ENCODE results near the gene GDPD4. TPM values are rescaled to one million over a fixed set of nuclear protein-coding genes. Genes with fewer than 3 reads are reported as not detected.
A peak's percentile ranks its signal among the peaks of the same experiment; 100 is the strongest.

GDPD4 gene
- total and polyA plus RNA-seq, 12 donors: not detected

DNA sequence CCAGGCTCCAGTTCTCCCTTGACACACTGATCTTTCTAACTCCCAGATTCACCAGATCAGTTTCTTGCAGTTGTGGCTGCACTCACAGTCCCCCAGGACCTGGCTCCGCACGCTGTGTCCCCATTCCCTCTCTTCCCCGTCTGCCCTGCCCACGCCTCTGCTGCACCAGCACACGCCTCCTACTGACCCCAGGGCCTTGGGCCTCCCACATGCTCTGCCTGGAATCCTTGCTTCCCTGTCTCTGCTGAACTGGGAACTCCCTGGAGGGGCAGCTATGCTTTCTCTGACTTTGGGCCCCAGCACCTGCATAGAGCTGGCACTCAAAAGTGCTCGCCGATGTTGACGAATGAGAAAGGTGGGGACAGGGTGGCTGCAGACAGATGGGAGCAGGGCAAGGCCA lies 104.5 kb downstream of the GDPD4 start:
- Histone ChIP-seq H3K36me3 (no peaks in the 10 kb centered on the region), H3K9me3 (no peaks in the 10 kb centered on the region), H3K4me1 (peaks cover 0 to 11% (median 4%) of the 10 kb centered on the region in 9 donors), H3K27ac (no peak overlapping the region), H3K4me3 (no peak overlapping the region), H3K27me3 (no peaks in the 10 kb centered on the region)
- ATAC-seq: no peak
- intact Hi-C loops (cut with DNase I): loop anchor here in 5 of 10 donors (5.0 kb wide), 1 partner anchor 350 kb away; no protein-coding TSS in a partner anchor
- no peak for DNase-seq
- WGBS, 2 donors: 83 to 87% methylated on average over 8 of the region's 8 CpGs
- TF ChIP-seq, protein P1, sequence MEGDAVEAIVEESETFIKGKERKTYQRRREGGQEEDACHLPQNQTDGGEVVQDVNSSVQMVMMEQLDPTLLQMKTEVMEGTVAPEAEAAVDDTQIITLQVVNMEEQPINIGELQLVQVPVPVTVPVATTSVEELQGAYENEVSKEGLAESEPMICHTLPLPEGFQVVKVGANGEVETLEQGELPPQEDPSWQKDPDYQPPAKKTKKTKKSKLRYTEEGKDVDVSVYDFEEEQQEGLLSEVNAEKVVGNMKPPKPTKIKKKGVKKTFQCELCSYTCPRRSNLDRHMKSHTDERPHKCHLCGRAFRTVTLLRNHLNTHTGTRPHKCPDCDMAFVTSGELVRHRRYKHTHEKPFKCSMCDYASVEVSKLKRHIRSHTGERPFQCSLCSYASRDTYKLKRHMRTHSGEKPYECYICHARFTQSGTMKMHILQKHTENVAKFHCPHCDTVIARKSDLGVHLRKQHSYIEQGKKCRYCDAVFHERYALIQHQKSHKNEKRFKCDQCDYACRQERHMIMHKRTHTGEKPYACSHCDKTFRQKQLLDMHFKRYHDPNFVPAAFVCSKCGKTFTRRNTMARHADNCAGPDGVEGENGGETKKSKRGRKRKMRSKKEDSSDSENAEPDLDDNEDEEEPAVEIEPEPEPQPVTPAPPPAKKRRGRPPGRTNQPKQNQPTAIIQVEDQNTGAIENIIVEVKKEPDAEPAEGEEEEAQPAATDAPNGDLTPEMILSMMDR (IDR thresholded peaks at IDR 0.05): no peak

DNA sequence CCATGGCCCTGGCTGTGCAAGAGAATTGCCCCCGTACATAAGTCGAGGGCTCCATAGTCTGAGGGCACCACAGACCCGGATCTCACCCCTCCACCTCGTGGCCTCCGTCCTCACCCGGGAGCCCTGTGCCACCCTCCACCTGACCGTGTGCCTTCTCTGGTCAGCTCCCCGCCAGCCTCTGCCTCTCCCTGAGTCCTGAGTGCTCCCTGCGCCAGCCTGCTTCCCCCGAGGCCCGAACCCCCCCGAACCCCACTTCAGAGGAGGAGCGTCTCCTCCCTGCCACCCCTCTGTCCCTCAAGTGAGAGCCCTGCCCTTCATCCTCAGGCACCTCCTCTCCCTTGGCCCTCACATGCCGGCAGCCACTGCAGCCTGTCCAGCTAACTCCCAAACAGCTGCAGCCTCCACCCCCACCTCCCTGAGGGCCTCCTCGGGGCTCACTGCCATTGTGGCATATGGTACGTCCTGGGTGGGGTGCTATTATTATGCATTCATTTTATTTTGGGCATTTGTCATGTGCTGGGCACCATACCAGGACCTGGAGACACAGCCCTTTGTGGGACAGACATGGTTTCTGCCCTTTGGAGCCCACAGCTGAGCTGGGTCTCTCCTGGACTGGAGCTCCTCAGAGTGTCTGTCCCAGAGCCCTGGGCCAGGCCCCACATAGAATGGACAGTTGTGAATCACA lies 106.3 kb downstream of the GDPD4 start:
- intact Hi-C loops (cut with DNase I): loop anchor here in 9 of 10 donors (2.0 to 5.0 kb wide), 3 partner anchors 352 to 354 kb away; no protein-coding TSS in a partner anchor
- ATAC-seq: peak in 6 of 8 donors; percentile 20 to 54 (median 32)
- WGBS, 2 donors: 77 to 84% methylated on average over 15 to 16 of the region's 16 CpGs

DNA sequence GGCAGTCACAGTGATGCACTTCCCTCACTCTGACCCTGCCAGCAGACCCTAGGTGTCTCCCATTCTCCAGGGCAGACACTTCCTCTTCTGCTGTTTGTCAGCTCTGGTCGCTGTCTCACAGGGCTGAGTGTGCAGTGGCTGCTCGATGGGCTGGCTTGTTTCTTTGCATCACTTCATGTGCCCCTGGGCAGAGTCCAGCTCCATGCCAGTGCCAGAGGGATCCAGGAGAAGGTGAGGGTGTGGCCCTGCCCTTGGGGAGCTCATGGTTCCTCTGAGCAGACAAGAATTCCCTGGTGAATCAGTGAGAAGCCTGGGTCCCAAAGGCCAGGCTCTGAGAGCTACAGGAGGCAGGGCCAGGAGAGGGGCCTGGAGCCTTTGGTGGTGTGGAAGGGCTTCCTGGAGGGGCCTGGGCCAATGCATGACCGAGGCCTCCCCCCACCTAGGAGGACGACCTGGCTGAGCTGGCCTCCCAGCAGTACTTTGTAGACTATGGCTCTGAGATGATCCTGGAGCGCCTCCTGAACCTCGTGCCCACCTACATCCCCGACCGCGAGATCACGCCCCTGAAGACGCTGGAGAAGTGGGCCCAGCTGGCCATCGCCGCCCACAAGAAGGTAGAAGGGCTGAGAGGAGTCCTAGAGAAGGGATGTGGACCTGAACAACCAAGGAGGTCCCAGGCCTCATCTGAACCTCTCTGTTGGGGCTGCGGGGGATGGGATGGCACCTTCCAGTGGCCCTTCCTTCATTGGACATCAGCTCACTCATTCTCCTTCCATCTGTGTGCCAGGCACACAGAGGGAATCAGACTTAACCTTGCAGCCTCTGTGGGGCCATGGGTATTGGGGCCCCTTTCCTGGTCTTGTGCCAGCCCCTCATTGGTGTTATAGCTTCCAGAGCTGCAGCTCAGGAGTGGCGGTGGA lies 107.3 kb downstream of the GDPD4 start:
- intact Hi-C loops (cut with DNase I): loop anchor here in 5 of 10 donors (2.0 to 5.0 kb wide), 3 partner anchors 353 to 355 kb away; no protein-coding TSS in a partner anchor
- ATAC-seq (no peak), DNase-seq (no peak)
- no peaks in the 10 kb centered on the region for H3K9me3 ChIP-seq
- H3K4me3 ChIP-seq: no peak overlapping the region
- no peak overlapping the region for H3K27ac ChIP-seq
- 92 to 94% methylated on average over 15 of the region's 15 CpGs for WGBS, 2 donors
- peaks cover 0 to 21% (median 0%) of the 10 kb centered on the region in 9 donors for H3K36me3 ChIP-seq
- H3K27me3 ChIP-seq: no peaks in the 10 kb centered on the region
- TF ChIP-seq, protein P1 (IDR thresholded peaks at IDR 0.05): no peak
- H3K4me1 ChIP-seq: peaks cover 0 to 11% (median 4%) of the 10 kb centered on the region in 9 donors

More for the DNA sequence above, 106.3 kb downstream of the GDPD4 start:
- no peaks in the 10 kb centered on the region for H3K27me3 ChIP-seq
- peaks cover 0 to 11% (median 4%) of the 10 kb centered on the region in 9 donors for H3K4me1 ChIP-seq
- no peak for DNase-seq
- no peak overlapping the region for H3K27ac ChIP-seq
- H3K4me3 ChIP-seq: no peak overlapping the region
- TF ChIP-seq, protein P1 (IDR thresholded peaks at IDR 0.05): no peak
- H3K36me3 ChIP-seq: peaks cover 0 to 14% (median 0%) of the 10 kb centered on the region in 9 donors
- no peaks in the 10 kb centered on the region for H3K9me3 ChIP-seq

DNA sequence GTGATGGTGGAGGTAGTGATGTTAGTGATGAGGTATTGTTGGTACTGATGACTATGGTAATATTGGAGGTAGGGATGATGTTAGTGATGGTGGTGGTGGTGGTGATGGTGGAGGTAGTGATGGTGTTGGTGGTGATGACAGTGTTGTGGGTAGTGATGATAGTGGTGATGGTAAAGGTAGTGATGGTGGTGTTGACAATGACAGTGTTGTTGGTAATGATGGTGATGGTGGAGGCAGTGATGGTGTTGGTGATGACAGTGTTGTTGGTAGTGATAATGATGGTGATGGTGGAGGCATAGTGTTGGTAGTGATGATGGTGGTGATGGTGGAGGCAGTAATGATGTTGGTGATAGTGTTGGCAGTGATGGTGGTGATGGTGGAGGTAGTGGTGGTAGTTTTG lies 108.3 kb downstream of the GDPD4 start:
- no peaks in the 10 kb centered on the region for H3K27me3 ChIP-seq

More for the DNA sequence above, 108.3 kb downstream of the GDPD4 start:
- DNase-seq (no peak), ATAC-seq (no peak)
- peaks cover 0 to 21% (median 0%) of the 10 kb centered on the region in 9 donors for H3K36me3 ChIP-seq
- H3K4me3 ChIP-seq: no peak overlapping the region
- H3K9me3 ChIP-seq: no peaks in the 10 kb centered on the region
- H3K27ac ChIP-seq: no peak overlapping the region
- TF ChIP-seq, protein P1 (IDR thresholded peaks at IDR 0.05): no peak
- peaks cover 0 to 11% (median 4%) of the 10 kb centered on the region in 9 donors for H3K4me1 ChIP-seq
- intact Hi-C loops (cut with DNase I): loop anchor here in 1 of 10 donors (5.0 kb wide), 1 partner anchor 354 kb away; no protein-coding TSS in a partner anchor
